GM19372 (cell line): ENCODE measurements around the gene COL6A2.

Experiments used
- ATAC-seq: cut with Tn5 transposase; IDR thresholded peaks from one replicate; pipeline ENCODE4 v1.9.1; 2021; ENCODE audit warnings: mild to moderate bottlenecking, low read depth, moderate library complexity; ENCODE audit not compliant: unreplicated experiment

Gene COL6A2

DNA sequence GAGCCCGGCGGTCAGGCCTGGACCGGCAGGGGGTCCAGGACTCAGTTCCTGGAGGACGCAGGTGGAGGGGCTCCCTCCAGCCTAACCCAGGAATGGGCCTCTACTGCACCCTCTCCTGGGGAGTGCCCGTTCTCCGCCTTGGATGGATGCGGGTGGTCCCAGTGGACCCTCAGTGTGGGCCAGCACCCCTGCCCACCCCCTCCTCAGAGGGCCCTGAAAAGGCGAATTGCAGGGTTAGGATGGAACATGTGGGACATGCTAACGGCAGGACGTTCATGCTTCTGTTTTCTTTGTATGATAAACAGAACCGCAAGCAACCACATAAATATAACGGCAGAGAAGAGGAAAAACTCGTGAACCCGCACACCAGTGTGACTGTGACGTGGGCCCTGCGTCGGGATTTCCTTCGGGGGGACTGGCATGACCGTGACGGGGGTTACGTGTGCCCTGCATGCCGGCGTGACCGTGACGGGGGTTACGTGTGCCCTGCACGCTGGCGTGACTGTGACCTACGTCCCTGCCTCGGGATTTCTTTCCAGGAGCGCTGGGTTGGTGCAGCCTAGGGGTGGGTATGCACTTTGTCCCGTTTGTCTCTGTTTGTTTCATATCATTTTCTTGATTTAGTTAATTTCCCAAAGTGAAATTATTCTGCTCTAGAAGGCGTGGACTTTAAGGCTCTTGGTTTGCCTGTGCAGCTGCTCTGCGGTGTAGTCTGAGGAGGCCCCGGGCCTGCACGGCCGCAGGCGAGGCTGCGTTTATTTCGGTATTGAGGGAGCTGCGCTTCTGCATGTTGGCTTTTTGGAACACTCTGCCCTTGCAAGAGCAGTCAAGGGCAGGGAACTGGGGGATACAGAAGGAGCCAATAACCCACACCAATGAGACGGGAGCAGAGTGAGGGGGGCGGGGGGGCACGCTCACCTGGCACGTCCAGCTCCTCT lies 54.3 kb downstream of the COL6A2 start:
- no peak for ATAC-seq

DNA sequence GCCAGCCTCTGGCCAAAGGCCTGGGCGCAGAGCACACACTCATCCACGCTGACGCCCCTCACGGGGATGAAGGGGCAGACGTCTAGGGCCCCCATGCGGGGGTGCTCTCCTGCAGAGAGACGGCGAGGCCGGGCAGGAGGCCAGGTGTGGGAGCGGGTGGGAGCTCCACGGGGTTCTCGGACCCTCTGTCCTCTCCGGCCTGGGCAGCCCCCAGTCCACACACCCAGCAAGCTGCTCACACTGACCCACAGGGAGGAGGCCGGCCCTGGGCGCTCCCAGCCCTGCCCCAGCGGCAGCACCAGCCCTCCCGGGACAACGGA lies 55.0 kb downstream of the COL6A2 start:
- no peak for ATAC-seq

DNA sequence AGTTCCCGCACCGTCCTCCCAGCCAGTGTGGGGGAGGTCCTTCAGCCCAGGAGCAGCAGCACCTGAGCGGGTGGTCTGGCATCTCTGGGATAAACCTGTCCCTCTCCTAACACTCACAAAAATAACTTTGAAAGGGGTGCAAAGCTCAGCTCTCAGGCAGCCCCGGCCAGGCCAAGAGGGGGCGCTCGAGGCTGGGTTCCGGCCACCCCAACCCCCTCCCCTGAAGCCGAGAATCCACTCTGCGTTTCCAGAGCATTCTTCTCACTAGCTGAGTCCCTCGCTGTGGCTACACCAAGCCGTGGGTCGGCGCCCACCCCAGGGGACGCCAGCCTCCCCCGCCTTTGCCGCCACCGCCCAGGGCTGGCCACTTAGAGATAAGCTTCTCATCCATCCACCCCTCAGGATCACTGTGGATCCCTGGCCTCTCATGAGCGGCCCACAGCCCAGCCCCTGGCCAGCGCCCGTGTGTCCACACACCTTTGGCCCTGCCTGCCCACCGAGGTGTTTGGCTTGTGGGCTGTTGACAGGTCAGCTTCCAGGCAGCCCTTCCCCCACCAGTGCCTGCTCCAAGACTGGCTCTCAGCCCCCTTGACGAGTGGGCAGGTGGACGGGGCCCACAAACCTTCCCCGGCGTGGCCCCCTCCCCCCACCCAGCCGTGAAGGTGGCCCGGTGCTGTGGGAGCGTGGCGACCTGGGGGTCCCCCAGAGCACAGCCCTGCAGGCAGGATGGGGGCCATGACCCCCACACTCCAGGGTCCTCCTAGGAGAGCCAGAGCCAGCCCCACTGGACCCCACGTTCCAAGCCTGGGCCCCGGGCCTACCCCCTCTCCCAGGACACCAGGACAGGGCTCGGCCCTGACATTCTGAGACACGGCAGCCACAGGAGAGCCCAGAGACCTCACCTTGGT lies 55.6 kb downstream of the COL6A2 start:
- ATAC-seq: no peak

DNA sequence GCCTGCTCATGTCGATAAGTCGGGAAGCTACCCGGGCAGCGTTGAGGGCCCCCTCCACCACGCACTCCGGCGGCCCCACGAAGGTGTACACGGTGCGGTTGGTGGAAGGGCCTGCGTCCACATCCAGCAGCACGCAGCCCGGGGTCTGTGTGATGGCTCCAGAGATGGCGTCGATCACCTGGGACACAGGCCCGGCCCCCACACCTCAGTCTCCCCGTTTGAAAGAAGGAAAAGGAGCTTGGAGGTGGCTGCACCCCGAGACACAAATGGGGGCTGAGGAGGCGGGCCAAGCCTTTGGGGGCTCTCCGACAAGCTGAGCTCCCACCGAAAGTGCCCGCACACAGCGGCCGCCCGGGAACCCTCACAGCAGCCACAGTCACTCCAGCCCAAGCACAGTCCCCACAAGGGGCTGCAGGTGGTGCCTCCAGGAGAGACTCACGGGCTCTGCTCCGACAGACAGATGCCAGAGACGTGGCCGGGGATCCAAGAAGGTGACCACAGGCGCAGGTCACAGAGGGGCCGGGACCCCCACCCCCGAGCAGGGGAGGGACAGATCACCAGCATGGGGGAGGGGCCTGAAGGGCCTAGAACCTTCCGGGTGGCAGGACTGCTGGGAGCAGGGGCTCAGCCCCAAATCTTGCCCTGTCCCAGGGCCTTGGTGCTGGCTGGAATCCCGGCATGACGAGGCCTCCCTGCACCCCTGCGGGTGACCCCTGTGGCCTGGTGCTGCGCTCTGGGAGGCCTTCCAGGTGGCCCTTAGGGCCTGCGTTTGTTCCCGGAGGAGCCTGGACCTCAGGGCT lies 56.4 kb downstream of the COL6A2 start:
- ATAC-seq: no peak

DNA sequence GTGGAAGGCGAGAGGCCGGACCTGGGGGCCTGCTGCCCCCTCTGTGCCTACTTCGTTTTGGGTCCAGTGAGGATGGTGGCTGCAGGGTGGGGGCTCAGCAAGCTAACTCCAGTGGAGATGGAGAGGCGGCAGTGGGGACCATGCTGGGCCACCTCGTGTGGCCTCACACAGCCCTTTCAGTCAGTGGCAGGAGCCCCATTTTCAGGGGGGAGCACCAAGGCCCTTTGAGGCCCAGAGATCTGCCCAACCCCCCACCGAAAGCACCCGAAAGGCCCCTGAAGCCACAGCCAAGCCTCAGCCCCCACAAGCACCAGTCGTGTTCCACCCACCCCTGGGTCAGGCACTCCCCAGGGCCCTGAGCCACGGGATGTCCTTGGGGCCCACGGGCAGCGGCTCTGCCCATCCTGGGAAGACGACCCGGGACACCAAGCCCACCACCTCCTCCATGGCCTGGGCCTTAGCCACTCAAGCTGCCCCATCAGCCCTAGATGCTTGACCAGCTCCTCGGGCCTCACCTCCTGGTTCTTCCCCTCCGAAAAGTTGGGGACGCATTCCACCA lies 57.1 kb downstream of the COL6A2 start:
- no peak for ATAC-seq

DNA sequence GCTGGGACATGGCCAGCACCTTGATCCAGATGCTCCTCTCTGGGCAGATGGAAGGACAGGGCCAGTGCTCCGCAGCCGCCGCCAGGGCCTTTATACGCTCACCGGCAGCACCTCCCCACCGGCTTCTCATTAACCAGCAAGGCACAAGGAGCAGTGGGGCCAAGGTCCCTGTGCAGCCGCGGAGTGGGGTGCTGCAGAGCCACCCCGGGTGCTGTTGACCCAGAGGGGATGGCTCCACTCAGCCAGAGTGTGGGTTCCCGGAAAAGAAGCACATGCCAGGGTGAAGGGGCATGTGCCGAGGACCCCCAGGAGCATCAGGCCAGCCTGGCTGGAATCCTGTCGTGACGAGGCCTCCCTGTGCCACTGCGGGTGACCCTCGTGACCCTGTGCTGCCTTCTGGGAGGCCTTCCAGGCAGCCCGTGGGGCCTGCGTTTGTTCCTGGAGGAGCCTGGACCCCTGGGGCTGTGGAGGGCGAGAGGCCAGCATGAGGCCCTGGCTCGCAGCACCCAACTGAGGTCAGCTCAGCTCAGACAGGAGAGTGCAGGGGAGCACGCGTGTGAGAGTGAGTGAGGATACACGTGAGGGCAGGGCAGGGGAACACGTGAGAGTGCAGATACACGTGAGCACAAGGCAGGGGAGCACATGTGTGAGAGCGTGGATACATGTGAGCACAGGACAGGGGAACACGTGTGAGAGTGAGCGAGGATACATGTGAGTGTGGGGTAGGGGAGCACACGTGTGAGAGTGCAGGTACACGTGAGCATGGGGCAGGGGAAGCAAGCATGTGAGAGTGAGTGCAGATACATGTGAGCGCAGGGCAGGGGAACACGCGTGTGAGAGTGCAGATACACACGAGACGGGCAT lies 57.8 kb downstream of the COL6A2 start, which contains the start of gene FTCD:
Gene FTCD (minus strand): TSS at position 66 of the 864 bp plus-strand sequence. CDS start 56 bp downstream, at position 10.
- no peak for ATAC-seq

DNA sequence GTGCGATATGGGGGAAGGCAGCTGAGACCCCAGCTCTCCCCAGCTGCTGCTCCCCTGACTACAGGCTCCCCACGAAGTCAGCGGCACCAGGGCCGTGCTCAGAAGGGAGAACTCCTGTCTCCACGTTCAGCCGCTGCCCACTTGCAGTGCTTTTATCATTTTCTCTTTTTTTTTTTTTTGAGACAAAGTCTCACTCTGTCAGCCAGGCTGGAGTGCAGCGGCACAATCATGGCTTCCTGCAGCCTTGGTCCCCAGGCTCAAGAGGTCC lies 58.4 kb downstream of the COL6A2 start:
- ATAC-seq: no peak

DNA sequence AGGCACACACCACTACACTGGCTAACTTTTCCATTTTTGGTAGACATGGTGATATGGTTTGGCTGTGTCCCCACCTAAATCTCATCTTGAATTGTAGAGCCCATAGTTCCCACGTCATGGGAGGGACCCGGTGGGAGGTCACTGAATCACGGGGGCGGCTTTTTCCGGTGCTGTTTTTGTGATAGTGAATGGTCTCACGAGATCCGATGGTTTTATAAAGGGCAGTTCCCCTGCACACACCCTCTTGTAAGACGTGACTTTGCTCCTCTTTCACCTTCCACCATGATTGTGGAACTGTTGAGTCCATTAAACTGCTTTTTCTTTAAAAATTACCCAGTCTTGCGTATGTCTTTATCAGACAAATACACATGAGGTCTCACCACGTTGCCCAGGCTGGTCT lies 58.8 kb downstream of the COL6A2 start:
- ATAC-seq: no peak

DNA sequence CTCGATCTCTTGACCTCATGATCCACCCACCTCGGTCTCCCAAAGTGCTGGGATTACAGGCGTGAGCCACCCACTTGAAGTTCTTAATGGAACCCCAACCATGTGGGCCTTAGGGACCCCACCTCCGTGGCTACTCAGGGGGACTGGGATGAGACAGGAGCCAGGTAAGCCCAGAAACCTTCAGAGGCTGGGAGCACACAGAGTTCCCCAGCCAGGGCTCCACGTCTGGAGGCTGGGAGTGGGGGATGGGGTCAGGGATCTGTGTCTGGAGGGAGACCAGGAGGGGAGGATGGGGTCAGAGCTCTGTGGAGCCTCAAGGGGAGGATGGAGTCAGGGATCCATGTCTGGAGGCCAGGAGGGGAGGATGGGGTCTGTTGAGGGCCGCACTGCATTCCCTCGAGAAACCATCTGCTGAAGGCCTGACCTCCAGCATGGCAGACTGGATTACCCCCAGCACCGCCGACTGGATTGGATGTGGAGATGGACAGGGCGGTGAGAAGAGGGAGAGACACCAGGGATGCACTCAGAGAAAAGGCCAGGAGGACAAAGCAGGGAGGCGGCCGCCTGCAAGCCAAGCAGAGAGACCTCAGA lies 59.6 kb downstream of the COL6A2 start:
- ATAC-seq: no peak

DNA sequence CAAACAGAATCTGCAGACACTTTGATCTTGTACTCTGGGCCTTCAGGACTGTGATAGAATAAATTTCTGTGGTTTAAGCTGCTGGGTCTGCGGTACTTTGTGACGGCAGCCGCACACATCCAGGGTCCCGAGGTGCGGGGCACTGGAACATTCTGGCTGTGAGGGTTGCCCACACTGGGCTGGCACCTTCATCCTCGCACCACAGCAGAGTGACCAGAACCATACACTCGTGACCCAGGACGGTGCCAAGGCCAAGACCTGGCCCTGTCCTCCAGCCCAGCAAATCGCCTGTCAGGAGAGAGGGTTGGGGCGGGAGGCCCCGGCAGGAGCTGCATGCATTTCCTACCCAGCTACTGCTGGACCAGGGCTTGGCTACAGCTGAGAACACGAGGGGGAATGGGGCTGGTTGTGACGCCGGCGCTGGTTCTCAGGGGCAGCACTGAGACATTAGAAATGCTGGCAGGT lies 60.1 kb downstream of the COL6A2 start:
- ATAC-seq: no peak

DNA sequence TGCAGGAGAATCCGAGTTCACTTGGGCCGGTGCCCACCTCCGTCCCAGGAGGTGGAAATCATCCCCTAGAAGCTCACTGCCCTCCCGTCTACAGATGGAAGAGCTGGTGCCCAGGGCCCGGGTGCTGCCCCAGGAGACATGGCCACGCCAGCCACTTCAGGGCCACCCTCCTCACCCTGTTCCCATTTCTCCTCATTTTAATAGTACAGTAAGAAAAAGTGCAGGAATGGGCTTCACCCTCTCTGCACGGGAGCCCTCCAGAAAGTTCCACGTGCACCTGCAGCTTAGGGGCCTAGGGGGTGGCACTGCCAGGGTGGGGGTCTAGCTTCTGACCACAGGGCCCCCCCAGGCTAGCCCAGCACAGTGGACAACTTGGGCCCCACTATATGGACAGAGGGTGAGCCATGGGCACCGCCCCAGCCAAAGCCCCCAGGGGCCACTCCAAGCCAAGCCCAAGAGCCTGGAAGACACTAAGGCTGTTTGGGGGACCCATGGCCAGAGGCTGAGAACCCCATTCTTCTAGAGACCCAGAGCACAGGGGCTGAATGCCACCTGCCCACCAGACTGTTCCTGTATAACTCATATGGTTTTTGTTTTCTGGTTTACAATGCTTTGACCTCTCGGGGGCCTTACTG lies 60.9 kb downstream of the COL6A2 start:
- ATAC-seq: no peak

DNA sequence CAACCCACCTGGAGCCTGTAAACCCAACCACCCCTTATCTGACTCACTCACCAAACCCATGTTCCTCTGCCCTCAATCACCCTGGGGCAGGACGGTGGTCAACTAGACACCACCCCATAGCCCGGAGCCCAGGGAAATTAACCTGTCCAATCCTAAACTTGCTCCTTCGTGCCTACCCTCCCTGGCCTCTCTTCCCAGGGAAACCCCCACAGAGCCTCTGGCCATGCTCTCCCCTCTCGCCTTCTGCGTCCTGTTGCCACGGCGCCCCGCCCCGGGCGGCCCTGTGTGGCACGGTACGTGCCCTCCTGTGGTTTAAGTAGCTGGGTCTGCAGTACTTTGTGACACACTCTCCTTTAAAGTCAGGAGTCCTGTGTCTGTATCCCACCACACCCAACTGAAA lies 61.5 kb downstream of the COL6A2 start:
- no peak for ATAC-seq

DNA sequence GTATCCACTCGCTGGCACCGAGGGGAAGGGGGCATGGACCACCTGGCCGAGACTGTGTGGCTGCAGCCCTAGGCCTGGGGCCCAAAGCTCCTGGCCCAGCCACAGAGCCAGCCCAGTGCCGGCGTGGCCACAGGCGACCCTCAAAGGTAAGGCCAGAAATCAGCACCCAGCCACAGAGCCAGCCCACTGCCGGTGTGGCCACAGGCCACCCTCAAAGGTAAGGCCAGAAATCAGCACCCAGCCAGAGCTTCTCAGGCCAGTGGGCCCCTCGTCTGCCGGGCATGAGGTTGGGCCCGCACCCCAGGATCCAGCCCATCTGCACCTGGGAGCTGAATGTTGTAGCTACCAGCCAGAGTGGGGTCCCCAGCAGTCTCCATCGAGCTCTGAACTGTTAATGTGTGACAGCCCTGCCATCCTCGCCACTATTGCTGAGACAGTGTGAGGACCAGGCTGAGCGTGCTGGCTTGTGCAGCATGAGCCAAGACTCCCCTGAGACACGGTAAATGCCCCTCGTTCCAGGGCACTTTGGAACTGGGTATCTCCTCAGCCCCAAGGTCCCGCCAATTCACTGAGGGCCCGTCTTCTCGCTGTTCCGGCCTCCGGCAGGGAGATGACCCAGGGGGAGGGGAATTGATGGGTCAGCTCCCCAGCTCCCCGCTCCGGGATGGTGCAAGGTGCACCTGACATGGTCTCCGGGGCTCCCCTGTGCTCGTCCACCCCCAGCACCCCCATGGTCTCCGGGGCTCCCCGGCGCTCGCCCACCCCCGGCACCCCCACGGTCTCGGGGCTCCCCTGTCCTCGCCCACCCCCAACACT lies 62.1 kb downstream of the COL6A2 start:
- ATAC-seq: no peak

DNA sequence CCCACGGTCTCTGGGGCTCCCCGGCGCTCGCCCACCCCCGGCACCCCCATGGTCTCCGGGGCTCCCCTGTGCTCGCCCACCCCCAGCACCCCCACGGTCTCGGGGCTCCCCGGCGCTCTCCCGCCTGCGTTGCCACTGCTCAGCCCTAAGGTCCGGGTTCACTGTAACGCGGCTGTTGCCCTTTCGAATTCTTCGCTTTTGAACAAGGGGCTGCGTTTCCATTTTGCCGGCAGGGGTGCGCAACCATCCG lies 62.7 kb downstream of the COL6A2 start:
- ATAC-seq: no peak

DNA sequence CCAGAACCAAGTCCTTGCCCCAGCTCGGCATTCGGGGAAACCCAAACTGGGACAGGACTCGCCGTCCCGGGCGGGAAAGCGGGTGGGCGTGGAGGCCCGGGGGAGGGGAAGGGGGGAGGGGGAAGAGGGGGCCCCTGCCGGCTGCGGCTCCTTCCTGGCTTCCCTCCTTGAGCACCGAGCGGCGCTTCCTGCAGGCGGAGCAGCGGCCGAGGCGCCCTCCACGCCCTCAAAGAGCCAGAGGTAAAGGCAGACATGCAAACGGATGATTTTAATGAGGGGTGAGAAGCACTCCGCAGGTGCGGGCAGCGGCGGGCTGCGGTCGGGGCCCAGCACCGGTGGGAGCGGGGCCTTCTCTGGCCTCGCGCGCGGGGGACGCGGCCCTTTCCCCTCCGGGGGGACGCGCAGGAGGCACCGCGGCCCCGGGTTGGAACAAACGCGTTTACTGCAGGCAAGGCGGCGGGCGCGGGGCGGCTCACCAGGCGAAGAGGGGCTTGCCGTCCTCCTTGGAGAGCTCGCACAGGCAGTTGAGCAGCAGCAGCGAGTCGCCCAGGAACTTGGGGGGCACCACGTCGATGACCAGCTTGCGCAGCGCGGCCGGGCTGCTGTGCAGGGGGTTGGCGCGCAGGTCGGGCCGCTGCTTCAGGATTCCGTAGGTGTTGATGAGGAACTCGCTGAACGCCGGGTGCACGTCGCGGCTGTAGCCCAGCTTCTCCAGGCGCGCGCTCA lies 63.2 kb downstream of the COL6A2 start:
- ATAC-seq: no peak

DNA sequence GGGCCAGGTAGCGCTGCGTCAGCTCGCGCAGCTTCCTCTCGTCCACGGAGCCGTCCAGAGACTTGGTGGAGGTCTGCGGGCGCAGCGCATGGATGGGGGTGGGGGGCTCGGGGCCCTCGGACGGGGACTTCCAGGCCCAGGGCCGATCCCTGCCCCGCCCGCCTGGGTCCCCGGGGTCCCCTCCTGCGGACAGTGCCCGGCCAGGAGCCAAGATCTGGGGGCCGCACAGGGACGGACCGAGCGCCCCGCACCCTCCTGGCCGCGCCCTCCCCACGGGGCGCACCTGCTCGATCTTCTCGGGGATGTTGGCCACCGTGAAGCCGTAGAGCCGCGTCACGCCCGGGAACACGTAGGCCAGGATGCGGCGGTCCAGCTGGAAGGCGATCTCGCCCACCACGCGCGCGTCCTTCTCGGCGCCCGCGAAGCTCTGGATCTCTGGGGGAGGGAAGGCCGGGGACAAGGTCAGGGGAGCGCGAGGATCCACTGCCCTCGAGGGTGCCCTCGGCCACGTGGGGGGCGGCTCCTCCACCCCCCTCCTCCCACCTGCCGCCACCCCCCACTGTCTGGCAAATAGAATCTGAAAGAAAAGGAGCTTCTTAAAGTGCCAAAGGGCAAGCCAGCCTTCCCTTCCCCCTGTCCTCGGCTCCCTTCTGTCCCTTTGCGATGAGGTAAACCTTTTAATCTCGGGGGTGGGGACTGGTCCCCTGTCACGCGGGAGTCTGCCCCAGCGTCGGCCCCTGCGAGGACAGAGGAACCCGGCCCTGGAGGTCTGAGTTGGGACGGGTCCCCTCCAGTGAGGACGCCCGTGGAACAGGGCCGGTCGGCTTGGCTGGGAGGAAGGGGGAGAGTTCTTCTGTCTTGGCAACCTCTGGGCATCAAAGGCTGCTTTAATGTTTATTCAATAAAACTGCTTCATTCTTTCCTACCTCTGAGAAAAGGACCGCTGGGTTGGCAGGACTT lies 64.0 kb downstream of the COL6A2 start:
- no peak for ATAC-seq
